Hematopoietic multipotent progenitor cell treated with erythropoietin and hydrocortisone succinate and interleukin-3 and kit ligand, for 8 days (in vitro differentiated cells): ENCODE results near the gene NHP2.

Experiments
- DNase-seq: peaks from one replicate; pipeline ENCODE4 v3.0.0-alpha.2; 2015

Gene NHP2

DNA sequence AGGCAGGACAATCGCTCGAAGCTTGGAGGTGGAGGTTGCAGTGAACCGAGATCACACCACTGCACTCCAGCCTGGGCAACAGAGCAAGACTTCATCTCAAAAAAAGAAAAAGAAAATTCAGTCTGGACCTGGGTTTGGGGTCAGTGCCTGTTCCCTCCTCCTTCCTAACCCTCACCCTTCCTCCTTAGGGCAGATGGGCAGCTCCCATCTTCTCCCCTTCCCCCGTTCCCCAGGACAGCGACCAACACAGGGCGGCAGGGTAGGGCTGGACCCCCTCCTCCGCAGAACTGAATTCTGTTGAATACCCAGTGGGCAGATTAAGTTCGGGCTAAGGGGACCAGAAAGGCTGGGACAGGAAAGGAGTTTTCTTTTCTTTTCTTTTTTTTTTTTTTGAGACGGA is 24.4 kb downstream of the NHP2 start:
- DNase-seq, result no peak

DNA sequence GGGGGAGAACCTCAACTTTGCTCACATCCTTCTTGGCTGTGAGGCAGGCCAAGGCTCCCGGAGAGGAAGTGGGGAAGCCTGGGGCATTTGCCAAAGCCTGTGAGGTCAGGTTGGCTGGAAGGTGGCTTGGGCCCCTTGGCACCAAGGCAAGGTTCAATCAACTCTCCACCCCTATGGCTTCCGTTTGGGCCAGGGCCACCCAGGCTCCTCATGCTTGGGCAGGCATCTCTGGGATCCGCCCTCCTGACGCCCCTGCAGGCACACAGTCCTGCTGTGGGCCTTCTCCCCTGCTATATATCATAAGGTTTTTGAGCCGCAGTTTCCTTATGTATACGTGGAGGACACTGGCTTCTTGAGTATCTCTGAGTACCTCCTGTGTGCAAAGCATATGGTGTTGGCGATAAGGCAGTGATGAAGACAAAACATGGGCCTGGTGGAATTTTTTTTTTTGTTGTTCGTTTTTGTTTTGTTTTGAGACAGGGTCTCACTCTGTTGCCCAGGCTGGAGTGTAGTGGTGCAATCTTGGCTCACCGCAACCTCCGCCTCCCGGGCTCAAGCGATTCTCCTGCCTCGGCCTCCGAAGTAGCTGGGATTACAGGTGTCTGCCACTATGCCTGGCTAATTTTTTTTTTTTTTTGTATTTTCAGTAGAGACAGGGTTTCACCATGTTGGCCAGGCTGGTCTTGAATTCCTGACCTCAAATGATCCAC is 26.2 kb downstream of the NHP2 start:
- DNase-seq, result peak; percentile 91

DNA sequence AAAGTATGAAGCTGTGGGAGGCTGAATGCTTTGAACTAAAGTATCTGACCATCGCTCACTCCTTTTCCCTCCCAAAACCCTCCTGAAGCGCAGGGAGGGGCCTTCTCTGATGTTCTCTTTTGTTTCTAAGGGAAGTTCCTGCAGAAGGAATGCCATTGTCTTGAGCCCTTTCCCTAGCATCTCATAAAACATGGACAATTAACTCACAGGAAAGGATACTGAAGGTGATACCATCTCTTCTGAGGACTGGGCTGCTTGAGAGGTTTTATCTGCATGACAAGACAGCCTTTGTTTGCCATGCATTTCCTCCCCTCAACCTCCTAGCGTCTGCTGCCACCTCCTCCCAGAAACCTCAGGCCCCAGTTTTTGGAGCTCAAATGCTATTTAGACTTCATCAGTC is 27.1 kb downstream of the NHP2 start:
- peak; percentile 57 for DNase-seq

DNA sequence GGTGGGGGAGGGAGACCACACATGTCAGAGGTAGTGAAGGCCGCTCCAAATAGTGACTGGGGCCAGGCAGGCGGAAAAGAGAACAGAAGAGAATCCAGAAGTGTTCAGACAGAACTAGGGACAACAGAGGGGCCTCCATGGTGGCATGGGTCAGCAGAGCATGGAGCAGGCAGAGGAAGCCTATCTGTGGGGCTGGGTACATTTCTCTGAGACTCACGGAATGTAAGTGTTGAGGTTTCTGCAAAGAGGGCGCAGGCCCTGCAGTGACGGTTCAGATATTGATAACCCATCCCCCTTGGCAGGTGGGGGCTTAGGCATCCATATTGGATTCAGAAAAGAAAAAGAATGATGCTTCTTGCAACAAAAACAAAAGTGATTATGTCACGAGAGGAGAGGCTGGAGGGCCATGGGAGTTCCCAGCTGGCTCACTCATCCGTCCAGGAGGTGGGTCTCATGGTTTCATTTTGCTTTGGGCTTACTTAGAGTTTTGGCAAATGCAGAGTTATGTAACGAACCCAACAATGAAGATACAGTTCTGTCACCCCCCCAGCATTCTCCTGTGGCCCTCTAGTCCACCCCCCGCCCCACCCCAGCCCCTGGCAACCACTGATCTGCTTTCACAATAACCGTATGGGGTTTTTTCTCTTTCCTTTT is 28.3 kb downstream of the NHP2 start:
- DNase-seq, result no peak

DNA sequence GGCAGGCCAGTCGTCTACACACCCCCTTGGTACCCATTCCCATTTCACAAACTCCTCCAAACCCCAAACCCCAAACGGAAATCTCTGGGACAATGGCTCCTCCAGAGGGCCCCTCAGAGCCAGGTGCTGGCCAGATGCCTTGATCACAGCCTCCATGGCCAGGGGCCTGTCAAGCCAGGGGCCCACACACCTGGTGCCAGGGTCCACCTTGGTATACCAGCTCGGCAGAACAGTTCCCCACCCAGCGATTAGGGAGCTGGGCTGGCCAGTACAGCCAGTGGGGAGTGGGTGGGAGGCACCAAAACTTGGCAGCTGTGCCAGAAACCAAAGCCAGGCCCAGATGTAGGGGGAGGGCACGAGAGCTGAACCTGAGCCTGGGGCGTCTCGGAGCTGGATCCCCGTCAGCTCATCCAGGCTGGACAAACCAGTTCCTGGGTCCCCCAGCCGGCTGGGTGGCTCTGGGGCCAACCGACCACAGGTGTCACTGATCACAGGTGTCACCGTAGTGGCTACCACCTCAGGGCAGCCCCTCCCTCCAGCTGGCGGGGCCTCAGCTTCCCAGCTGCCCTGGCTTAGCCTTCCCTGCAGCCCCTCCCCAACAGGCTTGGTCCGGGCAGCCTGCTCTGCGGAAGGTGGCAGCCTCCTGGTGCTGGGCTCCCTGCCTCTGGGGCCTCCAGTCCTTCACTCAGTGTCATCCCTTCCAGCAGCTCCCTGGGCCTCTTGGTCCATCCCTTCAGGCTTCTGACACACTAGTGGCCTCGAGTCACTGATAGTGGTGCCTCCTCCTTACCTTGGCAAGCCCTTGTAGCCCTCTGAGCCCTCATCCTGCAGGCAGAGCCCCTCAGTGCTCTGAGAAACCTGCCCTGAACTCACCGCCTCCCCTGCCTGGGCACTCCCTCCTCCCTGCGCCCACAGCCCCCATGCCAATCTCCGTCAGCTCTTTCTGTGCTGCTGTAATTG is 29.4 kb downstream of the NHP2 start:
- no peak for DNase-seq

DNA sequence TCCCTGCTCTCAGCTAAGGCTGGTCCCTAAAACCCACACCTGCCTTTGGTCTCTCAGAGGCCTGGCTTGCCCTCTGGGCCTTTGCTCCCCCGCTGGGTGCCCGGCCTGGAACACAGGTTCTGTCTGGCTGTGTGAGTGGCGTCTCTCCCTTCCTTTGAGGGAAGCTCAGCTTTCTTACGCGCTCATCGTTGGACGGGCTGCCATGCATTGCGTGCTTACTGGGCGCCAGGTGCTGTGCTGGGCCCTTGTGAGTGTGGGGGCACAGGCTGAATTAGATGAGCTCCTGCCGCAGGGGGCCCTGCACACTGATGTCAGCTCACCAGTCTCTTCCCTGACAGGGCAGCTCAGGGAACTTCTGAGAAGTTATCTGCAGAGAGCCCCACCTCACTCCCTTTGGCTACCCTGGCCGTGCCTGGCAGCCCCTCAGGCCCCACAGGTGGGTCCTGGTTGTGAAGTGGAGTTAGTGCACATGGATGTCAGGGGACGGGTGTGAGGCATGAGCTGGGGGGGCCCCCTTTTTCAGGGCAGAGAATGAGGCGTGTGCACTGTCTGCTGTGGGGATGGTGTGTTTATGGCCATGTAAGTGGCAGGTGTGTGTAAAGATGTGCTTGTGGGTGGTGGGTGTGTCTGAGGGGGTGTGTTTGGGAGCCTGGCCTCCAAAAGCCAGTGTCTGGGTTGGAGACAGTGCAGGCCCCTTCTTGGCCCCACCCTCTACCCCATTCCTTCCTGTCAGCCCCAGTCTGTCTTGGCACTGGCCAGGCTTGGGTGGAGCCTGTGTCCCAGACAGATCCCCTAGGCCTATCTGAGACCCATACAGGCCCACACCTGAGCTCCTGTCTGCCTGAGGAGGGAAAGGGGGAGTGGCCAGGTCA is 30.4 kb downstream of the NHP2 start:
- DNase-seq, result peak; percentile 55

DNA sequence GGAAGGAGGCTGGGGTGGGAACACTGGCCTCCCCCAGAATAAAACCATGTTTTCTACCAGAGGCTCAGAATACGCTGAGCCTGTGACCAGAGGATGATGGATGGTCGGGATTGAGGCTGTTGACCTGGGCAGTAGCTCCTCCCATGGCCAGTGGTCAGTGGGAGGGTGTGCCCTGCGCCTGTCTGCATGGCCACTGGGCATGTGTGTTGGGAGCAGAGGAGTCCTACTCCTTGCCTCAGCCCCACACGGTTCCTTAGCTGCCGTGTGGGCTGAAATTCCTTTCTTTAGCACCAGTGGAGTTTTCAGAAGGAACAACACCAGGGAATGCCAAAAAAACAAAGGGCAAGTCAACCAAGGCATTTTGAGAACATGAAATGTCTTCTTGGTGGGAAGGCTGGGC is 31.3 kb downstream of the NHP2 start:
- DNase-seq, result no peak

DNA sequence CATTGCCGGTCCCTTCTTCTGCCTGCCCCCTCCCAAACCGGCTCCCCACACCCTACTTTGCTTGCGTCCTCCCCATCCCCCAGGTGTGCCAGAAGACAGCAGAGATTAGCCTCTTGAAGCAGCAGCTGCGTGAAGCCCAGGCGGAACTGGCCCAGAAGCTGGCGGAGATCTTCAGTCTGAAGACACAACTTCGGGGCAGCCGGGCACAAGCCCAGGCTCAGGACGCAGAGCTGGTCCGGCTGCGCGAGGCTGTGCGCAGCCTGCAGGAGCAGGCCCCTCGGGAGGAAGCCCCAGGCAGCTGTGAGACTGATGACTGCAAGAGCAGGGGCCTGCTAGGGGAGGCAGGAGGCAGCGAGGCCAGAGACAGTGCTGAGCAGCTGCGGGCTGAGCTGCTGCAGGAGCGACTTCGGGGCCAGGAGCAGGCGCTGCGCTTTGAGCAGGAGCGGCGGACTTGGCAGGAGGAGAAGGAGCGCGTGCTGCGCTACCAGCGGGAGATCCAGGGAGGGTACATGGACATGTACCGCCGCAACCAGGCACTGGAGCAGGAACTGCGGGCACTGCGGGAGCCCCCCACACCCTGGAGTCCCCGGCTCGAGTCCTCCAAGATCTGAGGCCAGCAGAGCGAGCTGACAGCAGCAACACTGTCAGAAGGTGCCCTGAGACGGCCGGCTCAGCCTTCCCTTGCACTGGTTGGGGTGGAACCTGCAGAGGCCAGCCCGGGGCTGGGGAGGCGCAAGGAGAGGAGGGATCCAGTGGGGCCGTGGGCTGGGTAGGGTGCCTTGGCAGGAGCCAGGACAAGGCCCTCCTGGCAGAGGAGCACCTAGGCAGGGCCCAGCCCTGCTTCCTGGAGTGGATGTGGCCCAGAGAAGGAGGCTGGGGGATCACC is 32.1 kb downstream of the NHP2 start:
- no peak for DNase-seq

DNA sequence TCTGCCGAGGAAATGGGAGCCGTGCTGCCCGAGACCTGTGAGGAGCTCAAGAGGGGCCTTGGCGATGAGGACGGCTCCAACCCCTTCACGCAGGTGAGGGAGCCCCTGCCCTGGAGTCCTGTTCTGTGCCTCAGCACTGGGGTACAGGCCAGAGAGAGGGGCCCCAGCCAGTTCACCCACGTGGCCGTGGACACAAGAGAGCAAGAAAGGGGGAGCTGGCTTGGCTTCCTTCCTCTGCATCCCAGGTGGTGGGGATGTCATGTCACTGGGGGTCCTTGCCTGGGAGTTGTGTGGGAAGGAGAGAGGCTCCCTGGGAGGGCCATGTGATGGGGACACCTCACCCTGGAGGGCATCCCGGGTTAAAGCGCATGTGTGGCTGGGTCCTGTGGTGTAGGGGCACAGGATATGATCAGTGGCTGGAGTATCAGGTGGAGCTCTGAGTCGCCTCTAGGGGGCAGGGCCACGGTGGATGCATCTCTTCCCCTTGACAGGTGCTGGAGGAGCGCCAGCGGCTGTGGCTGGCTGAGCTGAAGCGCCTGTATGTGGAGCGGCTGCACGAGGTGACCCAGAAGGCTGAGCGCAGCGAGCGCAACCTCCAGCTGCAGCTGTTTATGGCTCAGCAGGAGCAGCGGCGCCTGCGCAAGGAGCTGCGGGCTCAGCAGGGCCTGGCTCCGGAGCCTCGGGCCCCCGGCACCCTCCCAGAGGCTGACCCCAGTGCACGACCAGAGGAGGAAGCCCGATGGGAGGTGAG is 32.9 kb downstream of the NHP2 start:
- DNase-seq, result peak; percentile 93

DNA sequence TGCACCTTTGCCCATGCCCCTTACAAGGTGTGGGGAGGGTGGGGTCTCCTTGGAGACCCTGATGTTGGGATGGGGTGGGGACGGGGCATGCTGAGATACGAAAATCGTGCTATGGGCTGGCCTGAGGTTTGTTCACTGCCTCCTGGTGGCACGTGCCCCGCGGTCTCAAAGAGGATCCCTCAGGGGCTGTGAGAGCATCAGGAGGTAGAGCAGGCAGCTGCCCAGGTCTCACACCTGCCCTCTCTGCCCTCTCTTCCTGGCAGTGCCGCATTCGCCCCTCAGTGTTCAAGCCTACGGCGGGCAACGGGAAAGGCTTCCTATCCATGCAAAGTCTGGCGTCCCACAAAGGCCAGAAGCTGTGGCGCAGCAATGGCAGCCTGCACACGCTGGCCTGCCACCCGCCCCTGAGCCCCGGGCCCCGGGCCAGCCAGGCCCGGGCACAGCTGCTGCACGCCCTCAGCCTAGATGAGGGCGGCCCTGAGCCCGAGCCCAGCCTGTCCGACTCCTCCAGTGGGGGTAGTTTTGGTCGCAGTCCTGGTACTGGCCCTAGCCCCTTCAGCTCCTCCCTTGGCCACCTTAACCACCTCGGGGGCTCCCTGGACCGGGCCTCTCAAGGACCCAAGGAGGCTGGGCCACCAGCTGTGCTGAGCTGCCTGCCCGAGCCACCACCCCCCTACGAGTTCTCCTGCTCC is 33.6 kb downstream of the NHP2 start:
- DNase-seq, result no peak

DNA sequence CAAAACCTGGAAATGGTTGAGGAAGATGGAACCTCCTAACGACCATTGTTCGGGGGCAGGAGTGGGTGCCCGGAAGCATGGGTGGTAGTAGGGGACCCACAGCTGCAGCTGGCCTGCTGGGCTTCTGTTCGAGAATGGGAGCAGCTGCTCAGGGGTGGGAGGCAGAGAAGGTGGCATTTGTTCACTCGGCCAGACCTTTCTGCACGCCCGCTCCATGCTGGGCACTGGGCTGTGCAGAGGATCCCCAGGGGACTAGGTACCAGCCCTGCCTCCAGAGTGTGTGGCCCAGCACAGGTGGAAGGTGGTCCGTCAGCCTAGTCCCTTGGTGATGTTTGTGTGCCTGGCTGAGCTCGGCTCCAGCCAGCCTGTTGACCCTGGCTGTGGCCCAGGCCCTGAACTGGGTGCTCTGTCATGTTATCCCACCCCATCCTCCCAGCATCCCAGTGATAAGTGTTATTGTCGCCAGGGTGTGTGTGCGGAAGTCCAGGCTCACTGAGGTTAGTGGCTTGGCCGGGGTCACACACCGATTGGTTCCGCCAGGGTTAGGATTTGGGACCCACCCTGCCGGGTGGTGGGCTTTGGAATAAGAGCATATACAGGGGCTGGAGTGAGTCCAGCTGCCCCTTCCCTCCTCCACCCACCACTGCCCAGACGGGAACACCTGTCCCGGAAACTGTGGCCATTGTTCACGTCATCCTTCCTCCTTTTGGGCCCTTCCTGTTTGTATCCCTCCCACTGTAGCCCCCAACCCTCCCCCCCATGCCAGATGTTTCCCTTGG is 35.6 kb downstream of the NHP2 start:
- DNase-seq, result no peak

DNA sequence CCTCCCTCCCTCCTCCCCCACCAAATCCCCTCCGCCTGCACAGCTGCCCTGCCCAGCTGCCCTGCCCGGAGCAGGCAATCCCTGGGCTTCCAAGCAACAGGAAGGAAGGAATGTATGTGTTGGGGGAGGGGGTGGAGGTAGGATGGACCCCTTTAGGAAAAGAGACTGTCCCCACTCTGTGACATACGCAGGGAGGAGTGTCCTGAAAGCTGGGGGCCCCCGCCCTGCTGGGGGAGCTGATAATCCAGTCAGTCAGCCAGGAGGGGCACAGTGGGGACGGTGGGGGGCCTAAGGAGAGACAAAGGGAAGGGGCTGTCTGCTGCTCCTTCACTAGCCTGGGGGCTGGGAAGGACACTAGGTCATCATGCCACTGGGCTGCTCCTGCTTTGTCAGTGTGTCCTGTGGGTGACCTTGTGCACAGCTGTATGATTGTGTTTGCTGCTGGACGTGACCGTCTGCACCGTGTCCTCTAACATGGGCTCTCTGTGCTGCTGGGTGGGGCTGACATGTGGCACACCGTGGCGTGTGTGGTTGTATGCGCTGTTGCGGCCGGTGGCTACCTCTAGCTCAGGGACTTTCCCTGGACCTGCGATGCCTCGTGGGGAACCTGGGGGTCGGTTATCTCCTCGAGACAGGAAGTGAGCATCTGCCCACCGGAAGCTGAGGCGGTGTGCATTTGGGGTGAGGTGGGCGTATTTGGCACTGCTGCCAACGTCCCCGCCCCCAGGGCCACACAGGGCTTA is 37.4 kb downstream of the NHP2 start:
- DNase-seq, result peak; percentile 69

DNA sequence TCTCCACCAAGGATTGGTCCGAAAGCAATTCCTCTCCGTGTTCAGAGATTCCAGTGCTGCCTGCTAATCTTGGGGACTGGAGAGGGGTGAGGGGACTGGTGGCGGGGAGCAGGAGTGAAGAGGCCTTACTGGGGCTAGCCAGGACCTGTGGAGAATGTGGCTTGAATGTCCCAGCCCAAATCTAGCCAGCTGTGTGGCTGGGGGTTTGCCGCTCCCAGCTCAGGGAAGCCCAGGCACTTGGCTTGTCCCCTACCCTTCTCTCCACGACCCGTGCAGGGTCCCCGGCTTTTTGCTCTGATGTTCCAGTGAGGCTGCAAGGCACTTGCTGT is 37.9 kb downstream of the NHP2 start:
- DNase-seq, result no peak

DNA sequence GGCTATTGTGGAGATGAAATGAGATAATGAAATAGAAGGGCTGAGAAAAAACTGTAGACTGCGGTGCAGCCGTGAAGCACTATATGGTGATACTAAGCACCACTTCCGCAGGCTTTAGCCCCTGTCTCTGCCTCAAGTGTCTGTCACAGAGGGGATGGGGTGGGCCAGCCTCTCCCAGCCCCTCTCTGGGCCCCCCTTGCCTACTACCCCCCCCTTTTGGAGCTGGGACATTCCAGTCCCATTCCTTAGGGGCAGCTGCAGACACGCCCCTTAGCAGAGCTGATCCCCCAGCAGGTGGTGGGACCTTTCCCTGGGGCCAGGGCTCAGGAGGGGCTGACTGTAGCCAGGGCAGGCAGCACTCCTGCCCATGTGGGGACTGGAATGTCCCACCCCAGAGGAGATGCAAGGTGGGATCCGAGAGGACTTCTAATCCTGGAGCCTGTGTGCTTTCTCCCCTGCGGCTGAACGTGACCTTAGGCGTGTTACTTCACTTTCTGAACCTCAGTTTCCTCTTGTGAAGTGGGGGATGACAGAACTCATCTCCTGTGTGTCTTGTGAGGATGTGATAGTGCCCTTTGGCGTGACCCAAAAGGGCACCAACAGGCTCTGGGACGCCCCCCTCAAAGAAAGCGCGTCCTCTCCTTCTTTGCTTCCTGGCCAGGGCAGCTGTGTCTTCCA is 38.4 kb downstream of the NHP2 start:
- no peak for DNase-seq

DNA sequence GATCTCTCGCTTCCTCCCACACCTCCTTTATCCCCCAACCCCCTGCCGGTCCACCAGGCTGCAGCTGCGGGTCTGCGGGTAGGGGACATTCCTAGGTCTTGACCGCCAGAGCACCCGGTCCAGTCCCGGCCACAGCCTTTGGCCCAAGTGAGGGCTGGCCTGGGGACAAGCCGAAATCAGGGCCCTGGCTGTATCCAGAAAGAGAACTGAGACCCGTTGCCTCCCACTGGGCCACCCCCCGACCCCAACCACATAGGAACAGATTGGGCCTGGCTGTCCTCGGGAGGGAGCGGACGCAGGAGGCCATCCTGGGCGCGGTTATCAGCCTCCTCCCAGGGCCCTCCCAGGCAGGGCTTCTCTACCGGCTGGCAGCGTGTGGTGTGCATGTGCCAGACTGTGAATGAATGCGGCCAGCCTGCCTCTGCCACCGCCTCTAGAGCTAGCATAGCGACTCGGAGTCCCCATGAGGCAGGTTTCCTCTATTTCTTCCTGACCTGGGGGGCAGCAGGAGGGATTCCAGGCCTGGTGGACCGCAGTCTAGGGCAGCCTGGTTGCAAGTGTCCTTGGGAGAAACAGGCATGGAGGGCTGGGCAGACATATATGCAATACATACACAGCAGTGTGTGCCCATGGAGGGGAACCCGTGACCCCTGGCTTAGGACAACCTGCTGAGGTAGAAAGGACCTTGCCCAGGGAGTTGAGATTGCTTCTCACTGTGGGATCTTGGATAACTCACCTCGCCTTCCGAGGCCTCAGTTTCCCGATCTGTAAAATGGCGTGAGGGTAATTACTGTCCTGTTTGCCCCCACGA is 39.2 kb downstream of the NHP2 start:
- DNase-seq, result peak; percentile 78

DNA sequence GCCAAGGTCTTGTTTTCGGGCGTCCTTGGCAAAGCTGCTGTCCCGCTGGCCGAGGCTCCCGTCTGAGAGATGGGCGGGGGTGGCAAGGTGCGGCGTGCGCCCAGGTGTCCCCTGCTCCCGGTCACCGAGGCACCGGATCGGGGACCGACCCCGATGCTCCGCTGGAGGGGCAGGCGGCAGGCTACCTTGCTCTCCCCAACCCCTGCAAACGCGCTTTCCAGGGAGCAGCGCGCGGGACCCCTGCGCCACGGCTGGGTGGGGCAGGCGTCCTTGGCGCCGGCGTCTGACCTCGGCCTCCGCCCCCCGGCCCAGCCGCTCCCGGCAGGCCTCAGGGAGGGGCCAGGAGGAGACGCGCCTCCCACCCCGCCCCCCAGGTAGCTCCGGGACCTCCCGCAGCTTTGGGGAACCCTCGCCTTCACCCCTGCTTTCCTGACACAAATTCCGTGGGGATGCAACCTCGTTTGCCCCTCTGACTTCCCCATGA is 39.8 kb downstream of the NHP2 start:
- DNase-seq, result no peak

DNA sequence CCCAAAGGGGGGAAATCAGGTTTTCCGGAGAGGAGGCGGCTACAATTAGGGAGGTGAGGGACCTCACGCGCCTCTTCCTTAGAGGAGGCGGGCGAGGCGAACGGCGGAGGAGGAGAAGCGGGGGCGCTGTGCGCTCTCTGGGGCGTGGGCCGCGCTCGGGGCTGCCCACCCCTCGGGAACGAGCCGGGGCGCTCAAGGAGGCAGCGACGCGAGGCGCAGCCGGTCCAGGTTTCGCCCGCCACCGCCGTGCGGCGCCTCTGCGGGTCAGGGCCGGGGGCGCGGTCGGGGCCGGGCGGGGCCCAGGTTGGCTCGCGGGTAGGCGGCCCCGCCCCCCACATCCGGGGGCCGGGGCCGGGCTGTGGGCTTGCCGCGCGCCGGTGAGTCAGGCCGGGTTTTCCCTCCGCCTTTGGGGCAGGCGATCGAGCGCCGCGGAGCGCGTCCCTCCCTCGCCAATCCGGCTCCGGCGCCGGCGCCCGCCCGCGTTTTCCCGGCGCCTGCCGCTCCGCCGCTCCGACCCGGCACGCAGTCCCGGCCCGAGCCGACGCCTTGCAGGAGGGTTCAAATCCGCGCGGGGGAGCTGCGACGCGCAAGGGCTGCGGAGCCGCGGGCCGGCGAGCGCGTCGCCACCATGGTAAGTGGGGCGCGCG is 40.4 kb downstream of the NHP2 start, which contains the start of gene N4BP3:
Gene N4BP3, plus strand, starts transcription at position 392 of the 647 bp plus-strand sequence. CDS start 6,052 bp downstream, outside the sequence.
- peak; percentile 56 for DNase-seq
